ENCODE measurements around the gene CTIF. TPM values are rescaled to one million over a fixed set of nuclear protein-coding genes. Genes with fewer than 3 reads are reported as not detected.

The CTIF gene
- total RNA-seq, 4 donors from 2014 or later, result 16.6 to 116 (median 34.5) TPM

- H3K4me3 ChIP-seq, result no peak overlapping the region
- H3K4me1 ChIP-seq, result no peaks in the 10 kb centered on the region
- no peaks in the 10 kb centered on the region for H3K9me3 ChIP-seq
- no peaks in the 10 kb centered on the region for H3K36me3 ChIP-seq
- TF ChIP-seq CTCF (IDR thresholded peaks at IDR 0.05) (no peak), POLR2A (IDR thresholded peaks at IDR 0.05) (no peak)
- no peak for DNase-seq
- H3K27me3 ChIP-seq, result no peaks in the 10 kb centered on the region
- H3K27ac ChIP-seq, result no peak overlapping the region
Measured at GRCh38 chr18:48623468-48624235, 84.8 kb downstream of the CTIF start.

DNA sequence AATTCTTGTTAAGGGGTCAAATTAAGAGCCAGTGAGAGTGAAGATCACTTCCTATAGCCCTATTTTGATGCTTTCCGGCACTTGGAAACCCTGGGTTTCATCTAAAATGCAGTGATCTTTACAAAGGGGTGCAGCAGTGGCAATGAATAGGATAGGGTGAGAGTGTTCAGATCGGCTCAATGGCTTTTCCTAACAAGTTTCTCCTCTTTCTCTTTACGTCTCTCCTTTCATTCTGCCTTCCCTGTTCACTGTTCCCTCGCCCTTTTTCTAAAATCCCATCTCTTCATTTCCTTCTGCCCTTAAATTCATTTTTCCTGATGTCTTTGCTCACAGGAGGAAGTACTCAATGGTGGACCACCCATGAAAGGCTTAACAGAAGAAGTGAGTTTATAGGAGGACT lies 86.0 kb downstream of the CTIF start:
- no peaks in the 10 kb centered on the region for H3K4me1 ChIP-seq
- TF ChIP-seq CTCF (IDR thresholded peaks at IDR 0.05), result no peak
- no peaks in the 10 kb centered on the region for H3K27me3 ChIP-seq
- no peak overlapping the region for H3K27ac ChIP-seq
- no peaks in the 10 kb centered on the region for H3K36me3 ChIP-seq
- DNase-seq, result no peak
- H3K4me3 ChIP-seq, result no peak overlapping the region
- H3K9me3 ChIP-seq, result no peaks in the 10 kb centered on the region

- no peak overlapping the region for H3K4me3 ChIP-seq
- H3K36me3 ChIP-seq, result no peaks in the 10 kb centered on the region
- no peaks in the 10 kb centered on the region for H3K9me3 ChIP-seq
- H3K27me3 ChIP-seq, result no peaks in the 10 kb centered on the region
- no peaks in the 10 kb centered on the region for H3K4me1 ChIP-seq
- no peak overlapping the region for H3K27ac ChIP-seq
- DNase-seq, result no peak
- TF ChIP-seq POLR2A (IDR thresholded peaks at IDR 0.05), result no peak
- TF ChIP-seq CTCF (IDR thresholded peaks at IDR 0.05), result no peak
Measured at GRCh38 chr18:48627216-48627615, 88.4 kb downstream of the CTIF start.

DNA sequence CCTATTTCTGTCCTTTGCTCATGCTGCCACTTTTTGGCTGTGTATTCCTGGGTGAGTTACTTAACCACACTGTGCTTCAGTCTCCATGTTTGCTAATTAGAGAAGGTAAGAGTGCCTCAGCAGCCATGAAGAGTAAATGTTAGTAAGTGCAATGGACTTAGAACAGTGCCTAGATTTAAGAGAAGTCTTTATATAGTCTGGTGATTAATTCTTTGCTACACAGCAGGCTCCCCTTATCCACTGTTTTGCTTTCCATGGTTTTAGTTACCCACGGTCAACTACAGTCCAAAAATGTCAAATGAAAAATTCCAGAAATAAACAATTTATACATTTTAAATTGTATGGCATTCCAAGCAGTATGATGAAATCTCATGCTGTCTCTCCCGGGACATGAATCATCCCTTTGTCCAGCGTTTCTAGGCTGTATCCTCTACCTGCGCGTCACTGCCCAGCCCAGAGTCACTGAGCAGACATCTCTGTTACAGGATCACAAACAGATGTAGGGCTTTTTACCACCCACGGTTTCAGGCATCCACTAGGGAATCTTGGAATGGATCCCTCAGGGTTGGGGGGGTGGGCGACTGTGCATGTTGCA lies 91.0 kb downstream of the CTIF start:
- H3K27ac ChIP-seq, result no peak overlapping the region

GRCh38 chr18:48631851-48632250 lies 93.0 kb downstream of the CTIF start:
- TF ChIP-seq POLR2A (IDR thresholded peaks at IDR 0.05) (no peak), CTCF (IDR thresholded peaks at IDR 0.05) (no peak)
- DNase-seq, result no peak
- Histone ChIP-seq H3K27ac (no peak overlapping the region), H3K4me3 (no peak overlapping the region), H3K4me1 (no peaks in the 10 kb centered on the region), H3K27me3 (no peaks in the 10 kb centered on the region), H3K36me3 (no peaks in the 10 kb centered on the region), H3K9me3 (no peaks in the 10 kb centered on the region)

More for the DNA sequence above, 91.0 kb downstream of the CTIF start:
- no peaks in the 10 kb centered on the region for H3K36me3 ChIP-seq
- H3K27me3 ChIP-seq, result no peaks in the 10 kb centered on the region
- H3K4me3 ChIP-seq, result no peak overlapping the region
- no peak for TF ChIP-seq CTCF (IDR thresholded peaks at IDR 0.05)
- no peak for TF ChIP-seq POLR2A (IDR thresholded peaks at IDR 0.05)
- no peaks in the 10 kb centered on the region for H3K9me3 ChIP-seq
- no peaks in the 10 kb centered on the region for H3K4me1 ChIP-seq
- no peak for DNase-seq
